Measurements from ENCODE around the gene ADGRL3.

ADGRL3 gene

DNA sequence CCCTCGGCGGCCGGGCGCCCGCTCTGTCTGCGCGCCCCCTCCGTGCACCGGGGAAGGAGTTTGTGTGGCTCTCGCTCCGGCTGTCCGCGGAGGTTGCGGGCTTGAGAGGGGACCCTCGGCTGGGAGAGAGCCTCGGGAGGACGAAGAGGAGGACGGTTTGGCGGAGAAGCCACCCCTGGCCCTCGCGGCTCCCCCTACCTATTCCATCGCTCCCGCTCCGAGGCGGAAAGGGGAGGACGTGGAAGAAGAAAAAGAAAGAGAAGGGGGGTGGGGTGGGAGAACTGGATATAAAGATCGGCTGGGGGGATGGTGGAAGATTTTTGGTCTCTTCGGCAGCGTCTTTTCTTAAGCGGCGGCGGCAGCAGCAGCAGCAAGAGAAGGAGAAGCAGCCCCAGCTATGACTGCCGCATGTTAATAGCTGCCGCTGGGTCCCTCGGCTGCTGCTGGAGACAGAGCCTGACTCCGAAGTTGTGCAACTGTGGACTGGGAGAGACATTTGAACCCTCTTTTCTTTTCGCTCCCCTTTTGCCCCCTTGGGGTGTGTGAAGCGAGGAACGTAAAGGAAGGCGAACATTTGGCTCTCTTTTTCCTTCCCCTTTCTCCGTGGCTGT, 895 bp downstream of the ADGRL3 start:
- H3K4me3 ChIP-seq (ENCODE audit: insufficient read depth, low read length, poor library complexity, severe bottlenecking), result no peak overlapping the region

DNA sequence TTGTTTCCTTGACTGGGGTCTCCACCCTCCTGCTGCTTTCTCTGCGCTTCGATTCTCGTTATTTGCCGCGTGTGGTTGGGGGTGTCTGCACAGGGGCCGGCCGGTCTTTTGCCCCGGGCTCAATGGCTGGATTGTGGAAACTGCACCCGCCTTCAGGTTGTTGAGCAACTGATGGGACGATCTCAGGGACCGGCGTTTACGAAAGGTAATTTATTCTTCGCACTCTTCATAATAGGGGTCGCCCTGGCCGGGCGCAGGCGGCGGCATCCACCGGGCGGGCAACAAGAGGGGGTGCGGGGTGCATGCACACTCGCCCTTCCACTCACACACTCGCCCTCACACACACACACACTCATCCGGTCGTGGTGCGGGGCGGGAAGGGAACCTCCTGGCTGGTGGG, 1.4 kb downstream of the ADGRL3 start:
- H3K9ac ChIP-seq (ENCODE audit: low read length), result no peak overlapping the region
- H3K9me3 ChIP-seq (ENCODE audit: insufficient read depth, low read length), result no peaks in the 10 kb centered on the region
- no peaks in the 10 kb centered on the region for H4K20me1 ChIP-seq (ENCODE audit: low read depth, low read length)
- no peak overlapping the region for H3K27ac ChIP-seq (ENCODE audit: low read depth, low read length)
- H2AFZ ChIP-seq (ENCODE audit: low read depth, low read length, severe bottlenecking), result no peak overlapping the region
- no peaks in the 10 kb centered on the region for H3K36me3 ChIP-seq (ENCODE audit: low read length)
- no peaks in the 10 kb centered on the region for H3K27me3 ChIP-seq (ENCODE audit: low read length)
- no peaks in the 10 kb centered on the region for H3K9me2 ChIP-seq (replicated peaks; ENCODE audit: insufficient read depth, low read length)
- no peaks in the 10 kb centered on the region for H3F3A ChIP-seq (ENCODE audit: insufficient read depth)
- no peak overlapping the region for H3K4me2 ChIP-seq (ENCODE audit: low read depth, low read length, poor library complexity, severe bottlenecking)
- no peaks in the 10 kb centered on the region for H3K79me2 ChIP-seq (ENCODE audit: insufficient read depth, low read length)
- H3K4me3 ChIP-seq (ENCODE audit: insufficient read depth, low read length, poor library complexity, severe bottlenecking), result no peak overlapping the region
- TF ChIP-seq, protein P1, sequence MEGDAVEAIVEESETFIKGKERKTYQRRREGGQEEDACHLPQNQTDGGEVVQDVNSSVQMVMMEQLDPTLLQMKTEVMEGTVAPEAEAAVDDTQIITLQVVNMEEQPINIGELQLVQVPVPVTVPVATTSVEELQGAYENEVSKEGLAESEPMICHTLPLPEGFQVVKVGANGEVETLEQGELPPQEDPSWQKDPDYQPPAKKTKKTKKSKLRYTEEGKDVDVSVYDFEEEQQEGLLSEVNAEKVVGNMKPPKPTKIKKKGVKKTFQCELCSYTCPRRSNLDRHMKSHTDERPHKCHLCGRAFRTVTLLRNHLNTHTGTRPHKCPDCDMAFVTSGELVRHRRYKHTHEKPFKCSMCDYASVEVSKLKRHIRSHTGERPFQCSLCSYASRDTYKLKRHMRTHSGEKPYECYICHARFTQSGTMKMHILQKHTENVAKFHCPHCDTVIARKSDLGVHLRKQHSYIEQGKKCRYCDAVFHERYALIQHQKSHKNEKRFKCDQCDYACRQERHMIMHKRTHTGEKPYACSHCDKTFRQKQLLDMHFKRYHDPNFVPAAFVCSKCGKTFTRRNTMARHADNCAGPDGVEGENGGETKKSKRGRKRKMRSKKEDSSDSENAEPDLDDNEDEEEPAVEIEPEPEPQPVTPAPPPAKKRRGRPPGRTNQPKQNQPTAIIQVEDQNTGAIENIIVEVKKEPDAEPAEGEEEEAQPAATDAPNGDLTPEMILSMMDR (IDR thresholded peaks at IDR 0.05; ENCODE audit: insufficient read depth, low read length, poor library complexity, severe bottlenecking), result no peak
- TF ChIP-seq EZH2phosphoT487 (conservative IDR thresholded peaks at IDR 0.05; ENCODE audit: low read length), result no peak

More for the DNA sequence above, 895 bp downstream of the ADGRL3 start:
- no peak overlapping the region for H3K4me2 ChIP-seq (ENCODE audit: low read depth, low read length, poor library complexity, severe bottlenecking)
- no peaks in the 10 kb centered on the region for H3K27me3 ChIP-seq (ENCODE audit: low read length)
- H4K20me1 ChIP-seq (ENCODE audit: low read depth, low read length), result no peaks in the 10 kb centered on the region
- no peaks in the 10 kb centered on the region for H3K36me3 ChIP-seq (ENCODE audit: low read length)
- H3K9ac ChIP-seq (ENCODE audit: low read length), result no peak overlapping the region
- H3K9me2 ChIP-seq (replicated peaks; ENCODE audit: insufficient read depth, low read length), result no peaks in the 10 kb centered on the region
- TF ChIP-seq EZH2phosphoT487 (conservative IDR thresholded peaks at IDR 0.05; ENCODE audit: low read length), result no peak
- no peaks in the 10 kb centered on the region for H3K9me3 ChIP-seq (ENCODE audit: insufficient read depth, low read length)
- H3K79me2 ChIP-seq (ENCODE audit: insufficient read depth, low read length), result no peaks in the 10 kb centered on the region
- H3K27ac ChIP-seq (ENCODE audit: low read depth, low read length), result no peak overlapping the region
- H2AFZ ChIP-seq (ENCODE audit: low read depth, low read length, severe bottlenecking), result no peak overlapping the region
- no peaks in the 10 kb centered on the region for H3F3A ChIP-seq (ENCODE audit: insufficient read depth)

DNA sequence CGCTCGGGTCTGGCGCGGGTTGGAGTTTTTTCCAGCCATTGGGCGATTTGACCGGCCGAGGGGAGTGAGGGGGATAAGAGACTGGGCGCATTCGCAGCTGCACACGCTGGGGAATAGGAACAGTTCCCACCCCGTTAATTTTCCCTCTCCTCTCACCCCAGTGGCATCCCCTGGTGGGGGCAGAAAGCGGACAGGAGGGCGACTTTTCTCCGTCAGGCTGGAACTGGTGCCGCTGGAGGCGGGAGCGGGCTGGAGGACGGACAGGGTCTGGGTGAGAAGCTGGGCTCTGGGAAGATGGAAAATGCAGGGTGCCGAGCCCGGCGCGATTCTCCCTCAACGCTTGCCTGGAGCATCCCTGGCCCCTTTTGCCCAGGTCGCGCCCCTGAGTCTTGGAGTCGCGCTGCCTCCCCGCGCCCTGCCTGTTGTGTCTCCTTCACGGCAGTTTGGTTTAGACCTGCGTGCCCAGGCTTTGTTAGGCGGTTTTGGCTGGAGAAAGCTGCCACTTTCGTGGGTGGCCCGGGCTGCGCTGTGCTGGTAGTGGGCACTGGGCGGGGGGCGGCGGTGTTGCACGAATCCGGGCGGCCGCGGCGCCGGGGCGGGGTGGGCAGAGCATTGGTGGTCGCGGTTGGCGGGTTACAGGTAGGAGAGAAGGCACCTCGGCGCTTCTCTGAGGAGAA, 2.0 kb downstream of the ADGRL3 start:
- Histone ChIP-seq H3F3A (ENCODE audit: insufficient read depth) (no peaks in the 10 kb centered on the region), H2AFZ (ENCODE audit: low read depth, low read length, severe bottlenecking) (no peak overlapping the region), H3K36me3 (ENCODE audit: low read length) (no peaks in the 10 kb centered on the region), H3K27me3 (ENCODE audit: low read length) (no peaks in the 10 kb centered on the region), H3K9ac (ENCODE audit: low read length) (no peak overlapping the region), H3K27ac (ENCODE audit: low read depth, low read length) (no peak overlapping the region), H3K79me2 (ENCODE audit: insufficient read depth, low read length) (no peaks in the 10 kb centered on the region), H3K4me2 (ENCODE audit: low read depth, low read length, poor library complexity, severe bottlenecking) (no peak overlapping the region), H3K9me3 (ENCODE audit: insufficient read depth, low read length) (no peaks in the 10 kb centered on the region), H3K4me3 (ENCODE audit: insufficient read depth, low read length, poor library complexity, severe bottlenecking) (no peak overlapping the region), H3K9me2 (replicated peaks; ENCODE audit: insufficient read depth, low read length) (no peaks in the 10 kb centered on the region), H4K20me1 (ENCODE audit: low read depth, low read length) (no peaks in the 10 kb centered on the region)
- TF ChIP-seq, protein P1 (IDR thresholded peaks at IDR 0.05; ENCODE audit: insufficient read depth, low read length, poor library complexity, severe bottlenecking), result no peak
- no peak for TF ChIP-seq EZH2phosphoT487 (conservative IDR thresholded peaks at IDR 0.05; ENCODE audit: low read length)
